Stimulated activated CD4-positive, alpha-beta T cell treated with anti-CD3 and anti-CD28 coated beads, TNF-alpha, amount 100 ng/mL, for 24 hours (primary cell): ENCODE measurements around the gene MEF2D.

ENCODE experiments used
- DNase-seq, 3 experiments: peaks; one replicate each; pipeline ENCODE4 v3.0.0-alpha.2; 2020; ENCODE audit warnings: low read depth in 3 of 3

MEF2D gene

GRCh38 chr1:156444407-156445001, 56.1 kb downstream of the MEF2D start:
- DNase-seq: no peak

GRCh38 chr1:156443286-156443685, 57.3 kb downstream of the MEF2D start:
- DNase-seq: no peak

- no peak for DNase-seq
Observed at GRCh38 chr1:156440654-156441437, 59.7 kb downstream of the MEF2D start.

GRCh38 chr1:156439777-156440183, 60.8 kb downstream of the MEF2D start:
- no peak for DNase-seq

- no peak for DNase-seq
Observed at GRCh38 chr1:156439036-156439776, 61.4 kb downstream of the MEF2D start.

- no peak for DNase-seq
Observed at GRCh38 chr1:156438278-156438987, 62.1 kb downstream of the MEF2D start.

- no peak for DNase-seq
Observed at GRCh38 chr1:156437037-156437867, 63.3 kb downstream of the MEF2D start.

- DNase-seq: no peak
Observed at GRCh38 chr1:156436141-156437036, 64.2 kb downstream of the MEF2D start.

- DNase-seq: no peak
Observed at GRCh38 chr1:156435545-156436140, 64.9 kb downstream of the MEF2D start.

- DNase-seq: no peak
Observed at GRCh38 chr1:156434989-156435544, 65.5 kb downstream of the MEF2D start.

- no peak for DNase-seq
Observed at GRCh38 chr1:156433602-156434001, 67.0 kb downstream of the MEF2D start.

GRCh38 chr1:156433032-156433431, 67.5 kb downstream of the MEF2D start:
- no peak for DNase-seq

- no peak for DNase-seq
Observed at GRCh38 chr1:156432669-156433018, 67.9 kb downstream of the MEF2D start.

- DNase-seq: no peak
Observed at GRCh38 chr1:156431769-156432668, 68.6 kb downstream of the MEF2D start.

- DNase-seq: no peak
Observed at GRCh38 chr1:156431366-156431765, 69.2 kb downstream of the MEF2D start.

- no peak for DNase-seq
Observed at GRCh38 chr1:156430866-156431265, 69.7 kb downstream of the MEF2D start.

- DNase-seq: no peak
Observed at GRCh38 chr1:156430303-156430702, 70.3 kb downstream of the MEF2D start.

- no peak for DNase-seq
Observed at GRCh38 chr1:156429313-156430060, 71.1 kb downstream of the MEF2D start.
